ENCODE measurements around the gene A4GALT. TPM values are rescaled to one million over a fixed set of nuclear protein-coding genes. Genes with fewer than 3 reads are reported as not detected.

A4GALT gene
- total RNA-seq, 4 donors from 2014 or later: 6.7 to 11.6 (median 8.8) TPM

GRCh38 chr22:42653999-42654398 is 66.7 kb downstream of the A4GALT start:
- DNase-seq (ENCODE audit: low spot score in 2 of 2): no peak
- H3K27ac ChIP-seq: no peak overlapping the region
- H3K9me3 ChIP-seq: no peaks in the 10 kb centered on the region
- peaks cover 7% of the 10 kb centered on the region for H3K4me1 ChIP-seq
- TF ChIP-seq EP300 (IDR thresholded peaks at IDR 0.05) (no peak), POLR2A (IDR thresholded peaks at IDR 0.05) (no peak), CTCF (IDR thresholded peaks at IDR 0.05) (no peak), POLR2AphosphoS5 (IDR thresholded peaks at IDR 0.05) (no peak)
- 92% methylated on average over 4 of the region's 4 CpGs for WGBS
- no peaks in the 10 kb centered on the region for H3K27me3 ChIP-seq
- H3K36me3 ChIP-seq: no peaks in the 10 kb centered on the region
- H3K4me3 ChIP-seq: no peak overlapping the region

GRCh38 chr22:42651134-42651533 is 69.5 kb downstream of the A4GALT start:
- H3K36me3 ChIP-seq: no peaks in the 10 kb centered on the region
- no peak overlapping the region for H3K4me3 ChIP-seq
- DNase-seq (ENCODE audit: low spot score in 2 of 2): no peak
- 85% methylated on average over 7 of the region's 7 CpGs for WGBS
- no peak overlapping the region for H3K27ac ChIP-seq
- peaks cover 33% of the 10 kb centered on the region for H3K4me1 ChIP-seq
- H3K9me3 ChIP-seq: no peaks in the 10 kb centered on the region
- TF ChIP-seq CTCF (IDR thresholded peaks at IDR 0.05) (no peak), POLR2A (IDR thresholded peaks at IDR 0.05) (no peak), EP300 (IDR thresholded peaks at IDR 0.05) (no peak), POLR2AphosphoS5 (IDR thresholded peaks at IDR 0.05) (no peak)
- H3K27me3 ChIP-seq: no peaks in the 10 kb centered on the region

GRCh38 chr22:42649246-42650099 is 71.2 kb downstream of the A4GALT start, which contains the start of gene CYB5R3:
Gene CYB5R3 (minus strand): TSS chr22:42649392. CDS start chr22:42649315, 77 bp downstream.
- peaks cover 46% of the 10 kb centered on the region for H3K4me1 ChIP-seq
- TF ChIP-seq CTCF (IDR thresholded peaks at IDR 0.05) (no peak), POLR2A (IDR thresholded peaks at IDR 0.05) (no peak), POLR2AphosphoS5 (IDR thresholded peaks at IDR 0.05) (peak in 2 of 3 donors; percentile 22 to 58), EP300 (IDR thresholded peaks at IDR 0.05) (no peak)
- H3K36me3 ChIP-seq: no peaks in the 10 kb centered on the region
- H3K4me3 ChIP-seq: peak within 1 kb of the TSS; percentile 95
- peak within 1 kb of the TSS; percentile 97 for H3K27ac ChIP-seq
- no peaks in the 10 kb centered on the region for H3K9me3 ChIP-seq
- no peaks in the 10 kb centered on the region for H3K27me3 ChIP-seq
- 36% methylated on average over 9 of the region's 81 CpGs for WGBS
- DNase-seq (ENCODE audit: low spot score in 2 of 2): peak in 1 of 2 donors; percentile 89

GRCh38 chr22:42648368-42649245 is 72.1 kb downstream of the A4GALT start:
- 2% methylated on average over 23 of the region's 49 CpGs for WGBS
- no peak for DNase-seq (ENCODE audit: low spot score in 2 of 2)
- Histone ChIP-seq H3K4me3 (peak overlapping the region; percentile 95), H3K4me1 (peaks cover 55% of the 10 kb centered on the region), H3K36me3 (no peaks in the 10 kb centered on the region), H3K9me3 (no peaks in the 10 kb centered on the region), H3K27ac (peak overlapping the region; percentile 97), H3K27me3 (no peaks in the 10 kb centered on the region)
- TF ChIP-seq CTCF (IDR thresholded peaks at IDR 0.05) (no peak), EP300 (IDR thresholded peaks at IDR 0.05) (no peak), POLR2AphosphoS5 (IDR thresholded peaks at IDR 0.05) (peak in 2 of 3 donors; percentile 22 to 39), POLR2A (IDR thresholded peaks at IDR 0.05) (peak in 1 of 2 donors; percentile 48)
